ENCODE results near the gene ENOPH1. TPM values are rescaled to one million over a fixed set of nuclear protein-coding genes. Genes with fewer than 3 reads are reported as not detected.

Gene ENOPH1
- total and polyA plus RNA-seq, 9 of the 15 experiments (the other 6 are each of a cell fraction or from before 2014, with no cell fraction given): 29.8 to 71.4 (median 48.9) TPM

DNA sequence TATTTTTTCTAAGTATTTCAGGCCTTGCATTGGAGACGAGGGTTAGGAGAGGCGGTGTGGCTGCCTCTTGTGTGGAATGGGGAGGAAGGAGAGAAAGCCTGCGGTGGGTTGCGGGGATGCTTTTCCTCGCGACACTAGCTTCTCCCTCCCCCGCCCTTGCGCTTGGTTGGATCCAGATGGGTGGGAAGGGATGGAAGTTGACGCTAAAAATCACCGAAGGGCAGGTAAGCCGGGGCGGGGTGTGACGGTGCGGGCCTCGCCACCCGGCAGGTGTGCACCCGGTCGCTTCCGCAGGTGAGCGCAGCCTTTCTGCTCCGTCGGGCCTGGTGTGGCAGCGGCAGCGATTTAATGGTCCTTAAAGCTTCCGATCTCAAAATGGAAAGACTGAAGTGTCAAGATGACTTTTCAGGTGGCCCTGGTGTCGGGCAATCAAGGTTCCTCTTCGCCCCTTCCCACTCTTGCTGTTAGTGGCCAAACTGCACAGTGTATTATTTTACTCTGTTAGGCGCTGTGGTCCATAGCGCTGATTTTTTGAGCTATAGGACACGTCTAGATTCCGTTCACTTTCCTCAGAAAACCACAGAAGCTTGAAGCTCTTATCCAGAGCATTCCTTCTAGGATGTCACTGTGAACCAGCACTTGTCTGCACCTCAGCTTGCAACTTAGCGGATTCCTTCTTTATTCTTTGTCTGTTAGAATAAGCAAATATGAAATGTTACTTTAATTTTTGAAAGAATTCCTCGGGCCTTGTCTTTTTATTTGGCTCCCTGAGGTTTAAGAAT is 765 bp downstream of the ENOPH1 start (continued):
- TF ChIP-seq, protein P1, sequence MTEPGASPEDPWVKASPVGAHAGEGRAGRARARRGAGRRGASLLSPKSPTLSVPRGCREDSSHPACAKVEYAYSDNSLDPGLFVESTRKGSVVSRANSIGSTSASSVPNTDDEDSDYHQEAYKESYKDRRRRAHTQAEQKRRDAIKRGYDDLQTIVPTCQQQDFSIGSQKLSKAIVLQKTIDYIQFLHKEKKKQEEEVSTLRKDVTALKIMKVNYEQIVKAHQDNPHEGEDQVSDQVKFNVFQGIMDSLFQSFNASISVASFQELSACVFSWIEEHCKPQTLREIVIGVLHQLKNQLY (CRISPR knock-in tag; conservative IDR thresholded peaks at IDR 0.05): no peak
- TF ChIP-seq, protein P2, sequence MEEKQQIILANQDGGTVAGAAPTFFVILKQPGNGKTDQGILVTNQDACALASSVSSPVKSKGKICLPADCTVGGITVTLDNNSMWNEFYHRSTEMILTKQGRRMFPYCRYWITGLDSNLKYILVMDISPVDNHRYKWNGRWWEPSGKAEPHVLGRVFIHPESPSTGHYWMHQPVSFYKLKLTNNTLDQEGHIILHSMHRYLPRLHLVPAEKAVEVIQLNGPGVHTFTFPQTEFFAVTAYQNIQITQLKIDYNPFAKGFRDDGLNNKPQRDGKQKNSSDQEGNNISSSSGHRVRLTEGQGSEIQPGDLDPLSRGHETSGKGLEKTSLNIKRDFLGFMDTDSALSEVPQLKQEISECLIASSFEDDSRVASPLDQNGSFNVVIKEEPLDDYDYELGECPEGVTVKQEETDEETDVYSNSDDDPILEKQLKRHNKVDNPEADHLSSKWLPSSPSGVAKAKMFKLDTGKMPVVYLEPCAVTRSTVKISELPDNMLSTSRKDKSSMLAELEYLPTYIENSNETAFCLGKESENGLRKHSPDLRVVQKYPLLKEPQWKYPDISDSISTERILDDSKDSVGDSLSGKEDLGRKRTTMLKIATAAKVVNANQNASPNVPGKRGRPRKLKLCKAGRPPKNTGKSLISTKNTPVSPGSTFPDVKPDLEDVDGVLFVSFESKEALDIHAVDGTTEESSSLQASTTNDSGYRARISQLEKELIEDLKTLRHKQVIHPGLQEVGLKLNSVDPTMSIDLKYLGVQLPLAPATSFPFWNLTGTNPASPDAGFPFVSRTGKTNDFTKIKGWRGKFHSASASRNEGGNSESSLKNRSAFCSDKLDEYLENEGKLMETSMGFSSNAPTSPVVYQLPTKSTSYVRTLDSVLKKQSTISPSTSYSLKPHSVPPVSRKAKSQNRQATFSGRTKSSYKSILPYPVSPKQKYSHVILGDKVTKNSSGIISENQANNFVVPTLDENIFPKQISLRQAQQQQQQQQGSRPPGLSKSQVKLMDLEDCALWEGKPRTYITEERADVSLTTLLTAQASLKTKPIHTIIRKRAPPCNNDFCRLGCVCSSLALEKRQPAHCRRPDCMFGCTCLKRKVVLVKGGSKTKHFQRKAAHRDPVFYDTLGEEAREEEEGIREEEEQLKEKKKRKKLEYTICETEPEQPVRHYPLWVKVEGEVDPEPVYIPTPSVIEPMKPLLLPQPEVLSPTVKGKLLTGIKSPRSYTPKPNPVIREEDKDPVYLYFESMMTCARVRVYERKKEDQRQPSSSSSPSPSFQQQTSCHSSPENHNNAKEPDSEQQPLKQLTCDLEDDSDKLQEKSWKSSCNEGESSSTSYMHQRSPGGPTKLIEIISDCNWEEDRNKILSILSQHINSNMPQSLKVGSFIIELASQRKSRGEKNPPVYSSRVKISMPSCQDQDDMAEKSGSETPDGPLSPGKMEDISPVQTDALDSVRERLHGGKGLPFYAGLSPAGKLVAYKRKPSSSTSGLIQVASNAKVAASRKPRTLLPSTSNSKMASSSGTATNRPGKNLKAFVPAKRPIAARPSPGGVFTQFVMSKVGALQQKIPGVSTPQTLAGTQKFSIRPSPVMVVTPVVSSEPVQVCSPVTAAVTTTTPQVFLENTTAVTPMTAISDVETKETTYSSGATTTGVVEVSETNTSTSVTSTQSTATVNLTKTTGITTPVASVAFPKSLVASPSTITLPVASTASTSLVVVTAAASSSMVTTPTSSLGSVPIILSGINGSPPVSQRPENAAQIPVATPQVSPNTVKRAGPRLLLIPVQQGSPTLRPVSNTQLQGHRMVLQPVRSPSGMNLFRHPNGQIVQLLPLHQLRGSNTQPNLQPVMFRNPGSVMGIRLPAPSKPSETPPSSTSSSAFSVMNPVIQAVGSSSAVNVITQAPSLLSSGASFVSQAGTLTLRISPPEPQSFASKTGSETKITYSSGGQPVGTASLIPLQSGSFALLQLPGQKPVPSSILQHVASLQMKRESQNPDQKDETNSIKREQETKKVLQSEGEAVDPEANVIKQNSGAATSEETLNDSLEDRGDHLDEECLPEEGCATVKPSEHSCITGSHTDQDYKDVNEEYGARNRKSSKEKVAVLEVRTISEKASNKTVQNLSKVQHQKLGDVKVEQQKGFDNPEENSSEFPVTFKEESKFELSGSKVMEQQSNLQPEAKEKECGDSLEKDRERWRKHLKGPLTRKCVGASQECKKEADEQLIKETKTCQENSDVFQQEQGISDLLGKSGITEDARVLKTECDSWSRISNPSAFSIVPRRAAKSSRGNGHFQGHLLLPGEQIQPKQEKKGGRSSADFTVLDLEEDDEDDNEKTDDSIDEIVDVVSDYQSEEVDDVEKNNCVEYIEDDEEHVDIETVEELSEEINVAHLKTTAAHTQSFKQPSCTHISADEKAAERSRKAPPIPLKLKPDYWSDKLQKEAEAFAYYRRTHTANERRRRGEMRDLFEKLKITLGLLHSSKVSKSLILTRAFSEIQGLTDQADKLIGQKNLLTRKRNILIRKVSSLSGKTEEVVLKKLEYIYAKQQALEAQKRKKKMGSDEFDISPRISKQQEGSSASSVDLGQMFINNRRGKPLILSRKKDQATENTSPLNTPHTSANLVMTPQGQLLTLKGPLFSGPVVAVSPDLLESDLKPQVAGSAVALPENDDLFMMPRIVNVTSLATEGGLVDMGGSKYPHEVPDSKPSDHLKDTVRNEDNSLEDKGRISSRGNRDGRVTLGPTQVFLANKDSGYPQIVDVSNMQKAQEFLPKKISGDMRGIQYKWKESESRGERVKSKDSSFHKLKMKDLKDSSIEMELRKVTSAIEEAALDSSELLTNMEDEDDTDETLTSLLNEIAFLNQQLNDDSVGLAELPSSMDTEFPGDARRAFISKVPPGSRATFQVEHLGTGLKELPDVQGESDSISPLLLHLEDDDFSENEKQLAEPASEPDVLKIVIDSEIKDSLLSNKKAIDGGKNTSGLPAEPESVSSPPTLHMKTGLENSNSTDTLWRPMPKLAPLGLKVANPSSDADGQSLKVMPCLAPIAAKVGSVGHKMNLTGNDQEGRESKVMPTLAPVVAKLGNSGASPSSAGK (IDR thresholded peaks at IDR 0.05): no peak
- 0 out of 2 replicates have a peak, but pooled peaks have one; percentile 7 for TF ChIP-seq ZNF197 (CRISPR knock-in tag; IDR thresholded peaks at IDR 0.05; ENCODE audit: low read depth)
- TF ChIP-seq, protein P3, sequence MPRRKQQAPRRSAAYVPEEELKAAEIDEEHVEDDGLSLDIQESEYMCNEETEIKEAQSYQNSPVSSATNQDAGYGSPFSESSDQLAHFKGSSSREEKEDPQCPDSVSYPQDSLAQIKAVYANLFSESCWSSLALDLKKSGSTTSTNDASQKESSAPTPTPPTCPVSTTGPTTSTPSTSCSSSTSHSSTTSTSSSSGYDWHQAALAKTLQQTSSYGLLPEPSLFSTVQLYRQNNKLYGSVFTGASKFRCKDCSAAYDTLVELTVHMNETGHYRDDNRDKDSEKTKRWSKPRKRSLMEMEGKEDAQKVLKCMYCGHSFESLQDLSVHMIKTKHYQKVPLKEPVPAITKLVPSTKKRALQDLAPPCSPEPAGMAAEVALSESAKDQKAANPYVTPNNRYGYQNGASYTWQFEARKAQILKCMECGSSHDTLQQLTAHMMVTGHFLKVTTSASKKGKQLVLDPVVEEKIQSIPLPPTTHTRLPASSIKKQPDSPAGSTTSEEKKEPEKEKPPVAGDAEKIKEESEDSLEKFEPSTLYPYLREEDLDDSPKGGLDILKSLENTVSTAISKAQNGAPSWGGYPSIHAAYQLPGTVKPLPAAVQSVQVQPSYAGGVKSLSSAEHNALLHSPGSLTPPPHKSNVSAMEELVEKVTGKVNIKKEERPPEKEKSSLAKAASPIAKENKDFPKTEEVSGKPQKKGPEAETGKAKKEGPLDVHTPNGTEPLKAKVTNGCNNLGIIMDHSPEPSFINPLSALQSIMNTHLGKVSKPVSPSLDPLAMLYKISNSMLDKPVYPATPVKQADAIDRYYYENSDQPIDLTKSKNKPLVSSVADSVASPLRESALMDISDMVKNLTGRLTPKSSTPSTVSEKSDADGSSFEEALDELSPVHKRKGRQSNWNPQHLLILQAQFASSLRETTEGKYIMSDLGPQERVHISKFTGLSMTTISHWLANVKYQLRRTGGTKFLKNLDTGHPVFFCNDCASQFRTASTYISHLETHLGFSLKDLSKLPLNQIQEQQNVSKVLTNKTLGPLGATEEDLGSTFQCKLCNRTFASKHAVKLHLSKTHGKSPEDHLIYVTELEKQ (CRISPR knock-in tag; IDR thresholded peaks at IDR 0.05): no peak
- TF ChIP-seq ETS2 (tag; IDR thresholded peaks at IDR 0.05; ENCODE audit: borderline replicate concordance, poor library complexity, severe bottlenecking): no peak
- no peak for TF ChIP-seq ZNF384 (IDR thresholded peaks at IDR 0.05; ENCODE audit: low read depth, low read length)
- TF ChIP-seq, protein P4, sequence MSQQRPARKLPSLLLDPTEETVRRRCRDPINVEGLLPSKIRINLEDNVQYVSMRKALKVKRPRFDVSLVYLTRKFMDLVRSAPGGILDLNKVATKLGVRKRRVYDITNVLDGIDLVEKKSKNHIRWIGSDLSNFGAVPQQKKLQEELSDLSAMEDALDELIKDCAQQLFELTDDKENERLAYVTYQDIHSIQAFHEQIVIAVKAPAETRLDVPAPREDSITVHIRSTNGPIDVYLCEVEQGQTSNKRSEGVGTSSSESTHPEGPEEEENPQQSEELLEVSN (IDR thresholded peaks at IDR 0.05; ENCODE audit: borderline replicate concordance in 1 of 2, extremely low read depth in 1 of 2, insufficient read depth in 1 of 2, insufficient read length in 1 of 2, low read depth in 1 of 2, low read length in 1 of 2, poor library complexity in 1 of 2, severe bottlenecking in 1 of 2): peak in 1 of 2 experiments; percentile 5
- no peak for TF ChIP-seq RUNX1 (IDR thresholded peaks at IDR 0.05; ENCODE audit: low read depth)
